ENCODE data around the gene DCLK1.
"Not testable (repeated sequence)": the region's sequence is repeated elsewhere in the genome, so short reads cannot be mapped to it uniquely, and the experiment has no call there.

The DCLK1 gene

GRCh38 chr13:36107521-36107920 lies 23.7 kb downstream of the DCLK1 start:
- H3K4me3 ChIP-seq (replicated peaks; ENCODE audit: low read depth, low read length), result no peak overlapping the region
- no peak for DNase-seq (ENCODE audit: extremely low read depth, low read depth)
- no peak for TF ChIP-seq CTCF (IDR thresholded peaks at IDR 0.05; ENCODE audit: low read depth, low read length, missing control alignments)

- no peak for TF ChIP-seq CTCF (IDR thresholded peaks at IDR 0.05; ENCODE audit: low read depth, low read length, missing control alignments)
- H3K4me3 ChIP-seq (replicated peaks; ENCODE audit: low read depth, low read length), result no peak overlapping the region
- DNase-seq (ENCODE audit: extremely low read depth, low read depth), result no peak
Observed at GRCh38 chr13:36105726-36106125, 25.5 kb downstream of the DCLK1 start.

GRCh38 chr13:36102721-36103120 lies 28.5 kb downstream of the DCLK1 start:
- H3K4me3 ChIP-seq (replicated peaks; ENCODE audit: low read depth, low read length), result no peak overlapping the region
- TF ChIP-seq CTCF (IDR thresholded peaks at IDR 0.05; ENCODE audit: low read depth, low read length, missing control alignments), result no peak
- DNase-seq (ENCODE audit: extremely low read depth, low read depth), result no peak

GRCh38 chr13:36101907-36102306 lies 29.3 kb downstream of the DCLK1 start:
- DNase-seq (ENCODE audit: extremely low read depth, low read depth); H3K4me3 ChIP-seq (replicated peaks; ENCODE audit: low read depth, low read length): not testable (repeated sequence)

- TF ChIP-seq CTCF (IDR thresholded peaks at IDR 0.05; ENCODE audit: low read depth, low read length, missing control alignments), result no peak
- no peak for DNase-seq (ENCODE audit: extremely low read depth, low read depth)
- no peak overlapping the region for H3K4me3 ChIP-seq (replicated peaks; ENCODE audit: low read depth, low read length)
Observed at GRCh38 chr13:36101157-36101556, 30.0 kb downstream of the DCLK1 start.

GRCh38 chr13:36098080-36098479 lies 33.1 kb downstream of the DCLK1 start:
- no peak for TF ChIP-seq CTCF (IDR thresholded peaks at IDR 0.05; ENCODE audit: low read depth, low read length, missing control alignments)
- H3K4me3 ChIP-seq (replicated peaks; ENCODE audit: low read depth, low read length), result no peak overlapping the region
- no peak for DNase-seq (ENCODE audit: extremely low read depth, low read depth)

GRCh38 chr13:36096461-36097416 lies 34.4 kb downstream of the DCLK1 start:
- no peak for TF ChIP-seq CTCF (IDR thresholded peaks at IDR 0.05; ENCODE audit: low read depth, low read length, missing control alignments)
- DNase-seq (ENCODE audit: extremely low read depth, low read depth), result no peak
- no peak overlapping the region for H3K4me3 ChIP-seq (replicated peaks; ENCODE audit: low read depth, low read length)

Data from HFF-Myc (cell line).